ENCODE measurements around the gene IMMP1L. TPM values are rescaled to one million over a fixed set of nuclear protein-coding genes. Genes with fewer than 3 reads are reported as not detected.
A peak's percentile ranks its signal among the peaks of the same experiment; 100 is the strongest.

Gene IMMP1L
- total RNA-seq, 2 experiments from 2014 or later = 27.9 to 37.3 TPM

- Histone ChIP-seq H3K9me3 (ENCODE audit: low read length) (no peaks in the 10 kb centered on the region), H3K4me3 (ENCODE audit: low read depth, low read length, poor library complexity, severe bottlenecking) (no peak overlapping the region), H3K27ac (ENCODE audit: low read depth, low read length, poor library complexity, severe bottlenecking) (no peak overlapping the region), H4K20me1 (ENCODE audit: insufficient read depth, low read length) (no peaks in the 10 kb centered on the region), H3K9me2 (ENCODE audit: insufficient read depth, low read length) (no peaks in the 10 kb centered on the region), H3K4me2 (ENCODE audit: low read length) (no peak overlapping the region), H2AFZ (ENCODE audit: low read length) (no peak overlapping the region), H3K79me2 (ENCODE audit: insufficient read depth, low read depth, low read length) (no peaks in the 10 kb centered on the region), H3K36me3 (ENCODE audit: insufficient read depth, low read length) (peaks cover 9% of the 10 kb centered on the region), H3K4me1 (ENCODE audit: insufficient read depth, low read length, poor library complexity, severe bottlenecking) (no peaks in the 10 kb centered on the region)
- no TSS peak for BruUV-seq (replicated peaks)
- TF ChIP-seq CTCF (conservative IDR thresholded peaks at IDR 0.05; ENCODE audit: low read length) (no peak), EZH2phosphoT487 (IDR thresholded peaks at IDR 0.05; ENCODE audit: borderline replicate concordance, low read depth, low read length) (no peak)
- no peak for DNase-seq (ENCODE audit: low spot score)
- intact Hi-C loops (cut with micrococcal nuclease; ENCODE audit: unreplicated experiment) = no loop called here
- POLR2A ChIA-PET = no interaction called here
- CTCF ChIA-PET (ENCODE audit: unreplicated experiment) = no interaction called here
Measured at GRCh38 chr11:31521497-31522150, 12.2 kb upstream of the IMMP1L start.

GRCh38 chr11:31512117-31512516, 2.7 kb upstream of the IMMP1L start:
- TF ChIP-seq CTCF (conservative IDR thresholded peaks at IDR 0.05; ENCODE audit: low read length) = no peak
- TF ChIP-seq EZH2phosphoT487 (IDR thresholded peaks at IDR 0.05; ENCODE audit: borderline replicate concordance, low read depth, low read length) = no peak
- Histone ChIP-seq H3K36me3 (ENCODE audit: insufficient read depth, low read length) (no peaks in the 10 kb centered on the region), H2AFZ (ENCODE audit: low read length) (no peak overlapping the region), H3K9me2 (ENCODE audit: insufficient read depth, low read length) (no peaks in the 10 kb centered on the region), H3K9me3 (ENCODE audit: low read length) (no peaks in the 10 kb centered on the region), H3K4me2 (ENCODE audit: low read length) (peak overlapping the region; percentile 77), H3K27ac (ENCODE audit: low read depth, low read length, poor library complexity, severe bottlenecking) (no peak overlapping the region), H4K20me1 (ENCODE audit: insufficient read depth, low read length) (peaks cover 5% of the 10 kb centered on the region; the same call in 1 of the 2 replicates), H3K4me3 (ENCODE audit: low read depth, low read length, poor library complexity, severe bottlenecking) (no peak overlapping the region), H3K4me1 (ENCODE audit: insufficient read depth, low read length, poor library complexity, severe bottlenecking) (peaks cover 24% of the 10 kb centered on the region), H3K79me2 (ENCODE audit: insufficient read depth, low read depth, low read length) (peaks cover 48% of the 10 kb centered on the region)
- no TSS peak for BruUV-seq (replicated peaks)
- ChIA-PET CTCF (ENCODE audit: unreplicated experiment) (no interaction called here), POLR2A (interaction anchor here (0.6 to 1.2 kb wide), 3 partner anchors 11 to 185 kb away, joined by 3 to 8 read pairs (median 3); no protein-coding TSS in a partner anchor)
- intact Hi-C loops (cut with micrococcal nuclease; ENCODE audit: unreplicated experiment) = no loop called here
- DNase-seq (ENCODE audit: low spot score) = no peak

- no peak for DNase-seq (ENCODE audit: low spot score)
- Histone ChIP-seq H3K36me3 (ENCODE audit: insufficient read depth, low read length) (peaks cover 13% of the 10 kb centered on the region), H3K9me3 (ENCODE audit: low read length) (no peaks in the 10 kb centered on the region), H3K4me1 (ENCODE audit: insufficient read depth, low read length, poor library complexity, severe bottlenecking) (peaks cover 24% of the 10 kb centered on the region), H3K9me2 (ENCODE audit: insufficient read depth, low read length) (no peaks in the 10 kb centered on the region), H3K4me2 (ENCODE audit: low read length) (peak overlapping the region; percentile 78), H4K20me1 (ENCODE audit: insufficient read depth, low read length) (peaks cover 5% of the 10 kb centered on the region; the same call in 1 of the 2 replicates), H3K27ac (ENCODE audit: low read depth, low read length, poor library complexity, severe bottlenecking) (peak overlapping the region; percentile 29), H3K79me2 (ENCODE audit: insufficient read depth, low read depth, low read length) (peaks cover 66% of the 10 kb centered on the region), H3K4me3 (ENCODE audit: low read depth, low read length, poor library complexity, severe bottlenecking) (peak overlapping the region; percentile 92), H2AFZ (ENCODE audit: low read length) (peak overlapping the region; percentile 82; the same call in 1 of the 2 replicates)
- TSS peak; percentile 81 for BruUV-seq (replicated peaks)
- ChIA-PET CTCF (ENCODE audit: unreplicated experiment) (no interaction called here), POLR2A (interaction anchor here (0.6 to 0.9 kb wide), 2 partner anchors 28 to 195 kb away, joined by 3 read pairs; no protein-coding TSS in a partner anchor)
- TF ChIP-seq CTCF (conservative IDR thresholded peaks at IDR 0.05; ENCODE audit: low read length) = no peak
- TF ChIP-seq EZH2phosphoT487 (IDR thresholded peaks at IDR 0.05; ENCODE audit: borderline replicate concordance, low read depth, low read length) = no peak
- intact Hi-C loops (cut with micrococcal nuclease; ENCODE audit: unreplicated experiment) = no loop called here
Measured at GRCh38 chr11:31509051-31509428, 382 bp downstream of the IMMP1L start.
